HG02798 (cell line): ENCODE results near the gene PTMA.
"Not testable (repeated sequence)": the region's sequence is repeated elsewhere in the genome, so short reads cannot be mapped to it uniquely, and the experiment has no call there.

Source experiments
- ATAC-seq: cut with Tn5 transposase; IDR thresholded peaks from one replicate; pipeline ENCODE4 v1.9.1; 2021; ENCODE audit warnings: mild to moderate bottlenecking; ENCODE audit not compliant: unreplicated experiment, poor library complexity

PTMA gene, protein sequence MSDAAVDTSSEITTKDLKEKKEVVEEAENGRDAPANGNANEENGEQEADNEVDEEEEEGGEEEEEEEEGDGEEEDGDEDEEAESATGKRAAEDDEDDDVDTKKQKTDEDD

DNA sequence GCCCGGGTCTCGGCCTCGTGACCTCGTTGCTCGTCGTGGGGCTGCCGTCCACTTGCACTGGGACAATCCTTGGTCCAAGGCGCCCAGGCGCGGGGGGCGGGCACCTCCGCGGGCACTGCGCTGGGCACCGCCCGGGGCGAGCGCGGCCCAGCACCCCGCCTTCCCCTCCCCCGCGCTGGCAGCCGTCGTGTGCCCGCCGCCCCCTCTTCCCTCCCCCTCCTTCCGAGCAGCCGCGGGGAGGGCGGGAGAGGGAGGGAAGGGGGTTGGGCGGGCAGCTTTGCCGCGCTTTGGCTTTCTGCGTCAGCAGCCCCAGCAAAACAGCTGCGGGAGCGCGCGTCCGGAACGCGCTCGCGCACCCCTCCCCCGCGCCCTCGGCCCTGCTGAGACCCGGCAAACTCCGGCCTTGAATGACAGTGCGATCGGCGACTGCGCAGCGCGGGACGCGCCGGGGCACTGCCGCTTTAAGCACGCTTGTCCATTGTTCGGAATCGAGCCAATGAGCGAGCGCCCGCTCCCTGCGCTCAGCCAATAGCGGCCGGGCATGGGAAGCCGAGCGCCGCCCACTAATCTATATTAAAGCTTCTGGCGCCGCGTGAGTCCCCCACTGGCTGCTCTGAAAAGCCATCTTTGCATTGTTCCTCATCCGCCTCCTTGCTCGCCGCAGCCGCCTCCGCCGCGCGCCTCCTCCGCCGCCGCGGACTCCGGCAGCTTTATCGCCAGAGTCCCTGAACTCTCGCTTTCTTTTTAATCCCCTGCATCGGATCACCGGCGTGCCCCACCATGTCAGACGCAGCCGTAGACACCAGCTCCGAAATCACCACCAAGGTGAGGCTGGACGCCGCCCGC, at the start of gene PTMA:
Gene PTMA, plus strand, starts transcription at position 599 of the 846 bp plus-strand sequence. Its CDS starts 182 bp downstream, at position 781.
- peak; percentile 66 for ATAC-seq

DNA sequence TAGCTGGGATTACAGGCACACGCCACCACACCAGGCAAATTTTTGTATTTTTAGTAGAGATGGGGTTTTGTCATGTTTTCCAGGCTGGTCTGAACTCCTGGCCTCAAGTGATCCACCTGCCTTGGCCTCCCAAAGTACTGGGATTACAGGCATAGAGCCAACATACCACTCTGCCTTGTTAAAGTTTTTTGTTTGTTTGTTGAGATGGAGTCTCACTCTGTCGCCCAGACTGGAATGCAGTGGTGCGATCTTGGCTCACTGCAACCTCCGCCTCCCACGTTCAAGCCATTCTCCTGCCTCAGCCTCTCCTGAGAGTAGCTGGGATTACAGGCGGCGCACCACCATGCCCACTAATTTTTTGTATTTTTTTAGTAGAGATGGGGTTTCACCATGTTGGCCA, 48.3 kb upstream of the PTMA start:
- not testable (repeated sequence) for ATAC-seq

DNA sequence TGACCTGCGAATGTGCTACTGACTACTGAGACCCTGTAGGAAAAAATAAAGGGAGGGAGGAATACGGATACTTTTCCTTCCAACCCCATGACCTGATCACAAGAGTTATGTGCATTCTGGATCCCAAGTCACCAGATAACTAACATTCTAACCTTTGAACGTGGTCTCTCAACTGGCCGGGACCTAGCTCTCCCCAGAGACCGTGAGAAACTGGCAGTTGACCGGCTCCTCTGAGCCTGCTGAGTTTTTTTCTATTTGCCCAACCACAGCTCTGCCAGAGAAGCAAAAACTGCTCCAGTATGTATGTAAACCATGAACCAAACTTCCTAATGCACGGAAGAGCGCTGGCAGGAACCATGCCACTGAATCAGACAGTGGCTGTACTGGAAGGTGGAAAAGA, 47.5 kb upstream of the PTMA start:
- ATAC-seq = no peak

DNA sequence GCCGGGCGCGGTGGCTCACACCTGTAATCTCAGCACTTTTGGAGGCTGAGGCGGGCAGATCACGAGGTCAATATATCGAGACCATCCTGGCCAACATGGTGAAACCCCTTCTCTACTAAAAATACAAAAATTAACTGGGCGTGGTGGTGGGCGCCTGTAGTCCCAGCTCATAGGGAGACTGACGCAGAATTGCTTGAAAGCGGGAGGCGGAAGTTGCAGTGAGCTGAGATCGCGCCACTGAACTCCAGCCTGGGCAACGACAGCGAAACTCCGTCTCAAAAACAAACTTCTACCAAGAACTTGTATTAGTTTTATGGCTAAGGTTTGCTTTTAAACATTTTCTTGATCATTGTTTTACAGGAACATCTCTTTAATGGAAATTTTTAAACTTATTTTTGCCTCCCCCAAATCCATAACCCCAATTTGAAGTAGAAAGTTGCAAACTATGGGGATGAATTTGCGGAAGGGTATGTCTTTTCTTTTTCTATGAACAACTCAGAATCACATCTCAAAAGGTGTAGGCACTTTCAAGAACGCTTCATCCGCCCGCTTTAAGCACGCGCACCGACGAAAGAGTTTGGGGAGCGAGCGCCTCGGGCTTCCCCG, 46.8 kb upstream of the PTMA start:
- no peak for ATAC-seq

DNA sequence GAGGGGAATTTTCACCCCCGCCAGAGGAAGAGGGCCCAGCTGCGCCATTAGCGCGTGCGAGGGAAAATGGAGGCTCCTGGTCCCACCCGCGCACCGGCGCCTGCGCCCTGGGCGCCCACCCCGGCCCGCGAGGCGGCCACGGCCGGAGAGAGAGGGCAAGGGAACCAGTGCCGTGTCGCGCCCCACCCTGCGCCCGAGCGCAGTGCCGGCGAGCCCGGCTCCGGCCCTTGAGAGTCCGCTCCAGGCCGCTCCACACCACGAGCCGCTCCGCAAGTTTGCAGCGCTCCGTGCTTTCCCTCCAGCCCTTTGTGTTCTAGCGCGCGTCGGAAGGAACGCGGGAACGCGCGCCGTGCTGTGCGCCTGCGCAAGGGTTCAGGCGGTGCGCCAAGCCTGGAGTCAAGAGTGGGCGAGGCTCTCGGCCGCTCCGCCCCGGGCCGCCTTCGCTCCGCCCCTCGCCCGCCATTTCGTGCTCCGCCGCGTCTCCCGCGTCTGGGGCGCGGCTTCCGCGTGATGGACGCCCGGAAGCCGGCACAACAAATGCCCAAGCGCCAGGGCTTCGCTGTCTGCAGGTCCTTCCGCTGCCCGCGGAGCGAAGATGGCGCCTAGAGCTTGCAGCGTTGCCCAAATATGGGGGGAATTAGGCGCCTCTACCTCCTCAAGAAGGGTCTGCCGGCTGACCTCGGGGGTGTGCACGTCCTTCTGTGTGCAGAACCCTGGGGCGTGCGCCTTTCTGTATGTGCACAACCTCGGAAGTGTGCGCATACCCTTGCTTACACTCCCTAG, 46.1 kb upstream of the PTMA start:
- peak; percentile 87 for ATAC-seq

DNA sequence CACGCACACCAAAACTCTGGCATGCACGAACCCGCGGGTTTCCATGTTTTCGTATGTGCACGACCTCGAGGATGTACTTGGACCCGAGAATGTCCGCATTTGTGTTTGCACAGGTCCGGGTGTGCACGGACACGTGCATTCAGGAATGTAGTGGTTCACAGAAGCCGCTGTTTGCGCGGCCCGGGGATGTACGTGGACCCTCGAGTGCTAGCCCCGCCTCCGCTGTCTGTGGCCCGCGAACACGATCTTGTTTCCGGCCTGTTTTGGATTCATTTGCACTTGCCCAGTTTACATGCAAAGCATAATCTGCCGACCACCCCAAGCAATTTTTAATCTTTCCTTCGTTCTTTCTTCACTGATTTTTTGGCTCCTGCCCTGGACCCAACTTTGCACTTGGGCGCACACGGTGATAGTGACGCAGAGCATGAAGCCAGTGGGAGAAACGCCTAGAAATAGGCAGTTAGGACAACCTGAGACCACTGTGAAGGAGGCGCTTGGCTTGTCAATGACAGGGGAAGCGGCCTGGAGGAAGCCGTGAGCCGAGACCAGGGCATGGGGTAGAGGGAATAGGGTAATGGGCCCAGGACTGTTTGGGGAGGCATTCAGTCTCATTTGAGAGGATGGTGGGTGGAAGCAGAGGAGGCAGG, 45.4 kb upstream of the PTMA start:
- no peak for ATAC-seq

DNA sequence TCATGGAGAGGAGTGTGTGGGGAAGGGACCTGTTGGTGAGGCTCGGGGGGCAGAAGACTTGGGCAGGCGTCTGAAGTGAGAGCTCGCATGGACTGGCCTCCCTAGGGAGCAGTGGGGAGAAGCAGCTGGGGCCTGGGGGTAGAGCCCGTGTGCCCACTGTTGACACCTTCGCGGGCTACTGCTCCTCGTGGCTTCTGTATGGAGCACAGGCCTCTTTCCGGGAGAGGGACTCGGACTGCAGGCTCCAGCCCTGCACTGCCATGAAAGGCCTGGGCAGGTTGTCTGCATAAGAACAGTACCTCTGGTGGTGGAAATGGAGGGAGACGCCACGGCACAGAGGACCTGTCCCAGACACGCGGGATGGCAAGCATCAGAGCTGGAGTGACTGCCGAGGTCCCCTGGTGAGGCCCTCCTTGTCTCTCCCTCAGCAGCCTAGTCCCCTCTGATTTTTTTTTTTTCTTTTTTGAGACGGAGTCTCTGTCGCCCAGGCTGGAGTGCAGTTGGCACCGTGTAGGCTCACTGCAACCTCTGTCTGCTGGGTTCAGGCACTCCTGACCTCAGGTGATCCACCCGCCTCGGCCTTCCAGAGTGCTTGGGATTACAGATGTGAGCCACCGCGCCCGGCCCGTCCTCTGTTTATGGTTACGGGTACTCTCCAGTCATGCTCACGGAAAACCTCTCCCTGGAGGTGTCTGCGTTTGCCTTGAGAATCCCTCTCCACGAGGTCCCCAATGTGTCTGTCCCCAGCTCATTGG, 44.7 kb upstream of the PTMA start:
- no peak for ATAC-seq

DNA sequence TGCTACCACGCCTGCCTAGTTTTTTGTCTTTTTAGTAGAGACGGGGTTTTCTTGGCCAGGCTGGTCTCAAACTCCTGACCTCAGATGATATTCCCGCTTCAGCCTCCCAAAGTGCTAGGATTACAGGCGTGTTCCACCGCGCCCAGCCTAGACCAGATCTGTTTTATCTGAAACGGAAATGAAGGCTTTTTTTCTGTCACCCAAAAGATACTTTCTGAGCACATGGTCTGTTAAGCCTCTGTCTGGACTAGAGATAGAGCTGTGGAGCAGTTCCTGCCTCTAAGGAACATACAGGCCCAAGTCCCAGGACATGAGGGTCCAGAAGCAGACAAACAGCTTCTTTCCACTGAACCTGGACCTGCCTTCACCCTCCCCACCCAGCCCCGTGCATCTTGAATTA, 43.6 kb upstream of the PTMA start:
- ATAC-seq = no peak

DNA sequence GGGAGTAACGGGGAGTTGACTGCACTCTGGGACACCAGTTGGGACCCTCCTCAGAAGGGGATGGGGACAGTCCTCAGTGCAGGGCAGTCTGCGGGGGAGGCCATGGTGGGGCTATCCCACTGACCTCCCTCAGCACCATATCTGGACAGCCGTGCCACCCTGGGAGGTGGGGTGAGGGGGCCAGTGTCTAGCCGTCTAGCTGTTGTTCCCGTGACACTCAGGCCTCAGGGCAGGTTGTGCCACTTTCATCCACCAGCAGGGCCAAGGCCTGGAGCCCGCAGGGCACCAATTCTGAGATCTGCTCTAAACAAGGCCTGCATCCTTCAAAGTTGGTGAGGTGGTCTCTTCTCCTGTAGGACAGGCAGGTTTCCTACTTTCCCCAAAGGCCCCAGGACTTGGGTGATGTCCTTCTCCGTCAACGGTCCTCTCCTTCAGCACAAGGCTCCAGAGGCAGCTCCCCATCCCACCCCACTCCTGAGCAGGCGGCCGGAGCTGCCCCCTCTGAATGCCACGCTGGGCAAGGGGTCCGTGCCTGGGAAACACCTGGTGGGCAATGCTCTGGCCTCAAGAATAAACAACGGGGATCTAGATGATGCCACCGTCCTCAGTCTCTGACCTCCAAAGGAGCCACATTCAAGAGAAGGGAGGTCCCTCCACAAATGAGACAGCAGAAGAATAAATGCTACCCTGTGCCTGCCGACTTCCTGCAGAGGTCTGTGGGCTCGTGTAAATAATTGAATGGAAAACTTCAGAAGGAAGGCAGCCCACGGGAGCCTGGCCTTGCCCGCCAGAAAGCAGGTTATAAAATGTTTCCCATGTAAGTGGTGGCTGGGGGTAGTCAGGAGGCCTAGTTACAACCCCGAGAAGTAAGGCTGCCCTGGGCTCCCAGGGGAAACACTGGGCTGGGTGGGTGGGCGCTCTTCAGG, 42.8 kb upstream of the PTMA start:
- ATAC-seq = no peak

DNA sequence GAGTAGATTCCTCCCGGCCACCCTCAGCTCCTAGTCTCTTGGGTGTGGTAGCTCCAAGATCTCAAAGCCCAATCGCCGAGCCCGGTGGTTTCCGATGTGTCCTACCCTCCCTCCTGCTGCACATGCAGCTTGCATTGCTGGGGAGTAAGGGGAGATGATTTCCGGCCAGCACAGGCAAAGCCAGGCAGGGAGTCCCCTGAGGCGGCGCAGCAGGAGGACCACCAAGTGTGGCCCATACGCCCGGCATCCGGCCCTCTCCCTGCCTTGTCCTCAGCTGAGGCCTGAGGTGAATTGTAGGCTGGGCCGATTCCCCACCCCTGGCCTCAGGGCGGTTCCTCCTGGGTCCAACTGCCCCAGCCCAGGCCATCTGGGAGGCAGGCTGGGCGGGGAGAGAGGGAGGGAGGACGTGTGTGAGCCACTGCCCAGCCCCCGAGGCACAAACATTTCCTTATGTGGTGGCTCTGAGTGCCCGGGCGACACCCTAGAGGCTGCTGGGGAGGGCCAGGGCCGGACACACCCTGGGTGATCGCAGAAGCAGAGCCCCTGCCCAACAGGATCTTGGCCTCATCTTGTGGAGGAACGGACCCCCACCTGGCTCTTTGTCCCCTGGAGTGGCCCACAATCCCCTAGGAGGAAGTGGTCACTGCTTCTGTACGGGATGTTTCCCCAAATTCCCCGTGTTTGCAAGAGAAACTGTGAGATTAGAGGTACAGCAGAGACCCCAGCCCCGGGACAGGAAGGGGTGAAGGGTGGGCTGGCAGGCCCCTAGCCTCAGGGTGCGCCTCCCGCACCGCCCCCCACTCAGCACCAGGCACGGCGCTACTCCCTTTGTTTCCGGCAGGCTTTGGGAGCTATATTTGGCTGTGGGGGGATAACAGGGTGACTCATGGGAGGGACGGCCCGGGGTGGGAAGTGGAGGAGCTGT, 41.9 kb upstream of the PTMA start:
- ATAC-seq = peak; percentile 33

DNA sequence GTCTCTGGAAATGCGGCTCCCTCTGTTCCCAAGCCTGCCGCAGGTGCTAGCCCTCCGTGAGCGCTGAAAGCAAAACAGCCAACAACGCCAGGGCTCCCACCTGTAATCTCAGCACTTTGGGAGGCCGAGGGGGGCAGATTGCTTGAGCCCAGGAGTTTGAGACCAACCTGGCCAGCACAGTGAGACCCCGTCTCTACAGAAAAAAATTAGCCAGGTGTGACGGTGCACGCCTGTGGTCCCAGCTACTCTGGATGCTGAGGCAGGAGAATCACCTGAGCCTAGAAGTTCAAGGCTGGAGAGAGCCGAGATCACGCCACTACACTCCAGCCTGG, 41.3 kb upstream of the PTMA start:
- ATAC-seq = no peak

DNA sequence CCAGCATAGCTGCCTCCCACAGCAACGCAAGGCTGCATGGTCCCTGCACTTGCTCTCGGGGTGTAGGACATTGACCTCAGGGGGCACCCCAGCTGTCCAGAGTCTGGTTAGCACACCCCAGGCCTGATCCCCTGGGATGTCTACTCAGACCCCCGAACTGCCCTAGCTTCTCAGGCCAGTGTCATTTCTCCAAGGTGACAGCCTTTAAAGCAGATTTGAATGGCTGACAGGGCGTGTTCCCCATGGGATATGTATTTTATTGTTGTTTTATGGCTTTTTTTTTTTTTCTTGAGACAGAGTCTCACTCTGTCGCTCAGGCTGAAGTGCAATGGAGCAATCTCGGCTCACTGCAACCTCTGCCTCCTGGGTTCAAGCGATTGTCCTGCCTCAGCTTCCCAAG, 40.8 kb upstream of the PTMA start:
- no peak for ATAC-seq

DNA sequence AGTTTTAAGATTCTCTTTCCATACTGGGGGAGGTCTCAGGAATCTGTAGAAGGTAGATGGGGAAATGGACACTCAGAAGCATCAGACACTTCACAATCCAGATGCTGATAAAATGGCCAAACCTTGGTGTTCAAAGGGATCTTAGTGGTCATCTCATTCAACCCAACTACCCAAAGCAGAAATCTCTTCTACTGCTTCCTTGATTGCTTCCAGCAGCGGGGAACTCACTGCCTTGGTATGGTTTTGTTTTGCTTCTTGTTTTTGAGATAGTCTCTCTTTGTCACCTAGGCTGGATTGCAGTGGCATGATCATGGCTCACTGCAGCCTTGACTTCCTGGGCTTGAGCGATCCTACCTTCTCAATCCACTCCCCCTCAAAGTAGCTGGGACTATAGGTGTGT, 39.3 kb upstream of the PTMA start:
- ATAC-seq = no peak

DNA sequence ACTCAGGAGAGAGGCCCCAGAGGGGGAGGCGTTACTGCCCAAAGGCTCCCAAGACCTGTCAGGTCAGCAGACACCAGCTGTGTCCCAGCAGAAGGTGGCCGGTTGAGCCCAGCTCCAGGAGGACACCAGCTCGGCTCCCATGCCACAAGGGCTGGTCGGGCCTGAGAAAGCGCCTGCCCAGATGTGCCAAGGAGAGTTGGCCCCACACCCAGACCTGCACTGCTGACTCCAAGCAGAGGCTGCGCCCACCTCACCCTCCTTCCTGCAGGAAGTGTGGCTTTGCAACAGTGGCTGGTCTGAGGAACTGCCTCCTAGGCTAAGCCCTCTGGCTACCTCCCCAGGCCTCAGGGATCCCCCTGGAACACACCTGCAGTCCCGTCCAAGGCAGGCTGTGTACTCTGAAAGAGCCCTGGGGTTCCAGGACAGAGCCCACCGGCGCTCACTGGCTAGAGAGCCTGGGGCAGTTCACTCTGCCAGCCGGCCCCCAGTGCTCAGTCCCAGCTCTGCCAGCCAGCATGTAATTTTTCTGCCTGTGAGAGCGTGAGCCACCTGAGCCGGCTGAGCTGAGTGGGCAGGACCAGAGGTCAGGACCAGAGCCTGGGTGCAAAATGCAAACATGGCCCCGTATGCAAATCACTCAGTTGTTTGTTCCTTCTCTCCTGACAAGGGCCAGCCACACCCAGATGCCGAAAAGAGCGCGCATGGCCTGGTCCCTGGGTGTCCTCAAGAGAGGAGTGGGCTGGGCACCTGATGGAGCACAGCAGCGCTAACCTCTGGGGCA, 36.9 kb upstream of the PTMA start:
- ATAC-seq = peak; percentile 53

DNA sequence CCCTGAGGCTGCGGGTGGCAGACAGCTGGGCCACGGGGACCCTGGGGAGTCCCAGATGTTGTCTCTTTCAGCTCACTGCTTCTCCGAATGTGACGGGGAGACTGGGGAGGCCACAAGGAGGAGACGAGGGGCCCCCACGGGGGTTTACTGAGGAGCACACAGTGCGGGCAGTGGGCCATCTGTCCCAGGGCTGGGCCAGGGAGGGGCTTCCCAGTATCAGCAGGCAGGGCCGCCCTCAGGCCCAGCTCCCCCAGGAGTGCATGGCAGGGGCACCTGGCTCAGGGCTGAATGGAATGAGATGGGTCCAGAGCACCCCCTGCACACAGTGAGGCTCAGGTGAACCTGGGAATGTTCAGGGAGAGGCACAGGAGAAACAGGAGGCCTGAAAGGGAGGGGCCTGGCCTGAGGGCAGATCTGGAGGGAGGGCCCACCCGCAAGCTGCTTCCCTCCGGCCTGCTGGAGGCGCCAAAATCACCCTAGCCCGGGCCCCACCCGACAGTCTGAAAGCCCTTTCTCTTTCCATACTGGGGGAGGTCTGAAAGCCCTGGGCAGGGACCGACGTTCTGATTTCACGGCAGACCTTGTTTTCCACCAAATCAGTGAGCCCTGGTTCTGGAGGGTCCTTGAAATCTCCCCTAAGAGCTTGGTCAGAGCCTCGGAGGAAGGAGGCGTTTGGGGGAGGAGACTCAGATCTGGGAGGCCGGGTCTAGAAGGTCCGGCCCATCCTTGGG, 35.5 kb upstream of the PTMA start:
- ATAC-seq = peak; percentile 60

DNA sequence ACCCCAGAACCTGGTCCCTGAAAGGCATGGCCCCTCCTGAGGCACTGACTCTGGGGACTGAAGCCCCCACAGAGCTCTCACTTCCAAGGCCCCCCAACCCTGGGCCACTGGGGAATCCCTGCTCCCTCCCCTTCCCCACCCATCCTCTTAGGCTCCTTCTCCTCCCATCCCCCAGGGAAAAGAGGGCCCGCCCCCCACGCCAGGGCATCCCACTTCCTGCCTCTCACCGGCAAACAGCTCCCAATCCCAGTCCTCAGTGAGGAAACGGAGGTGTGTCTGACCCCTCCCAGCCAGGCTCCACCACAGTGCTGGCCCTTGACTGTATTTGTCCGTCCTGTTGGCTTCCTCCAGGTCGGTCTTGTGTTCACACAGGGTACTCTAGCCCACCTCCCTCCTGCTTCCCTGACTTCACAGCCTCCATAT, 35.0 kb upstream of the PTMA start:
- ATAC-seq = no peak
